GM18507 (cell line): ENCODE results near the gene RGS7.

Experiments used
- DNase-seq: peaks from one replicate; pipeline ENCODE4 v3.0.0; 2011; ENCODE audit warnings: low read depth; ENCODE audit not compliant: insufficient read length; ENCODE audit errors: extremely low spot score
- FAIRE-seq: peaks from 2 replicates; lab custom pipeline; 2011; peaks lifted over from hg19 to GRCh38; lab: Jason Lieb, UNC

Gene RGS7

GRCh38 chr1:240734001-240734400 is 623.0 kb downstream of the RGS7 start:
- DNase-seq: no peak
- FAIRE-seq: no peak

- FAIRE-seq (peak; percentile 57), DNase-seq (no peak)
These were observed 624.6 kb downstream of the RGS7 start for GRCh38 chr1:240732390-240732789.
